Stomach (tissue), 19 donors: Measurements from ENCODE around the gene ZNF14. TPM values are rescaled to one million over a fixed set of nuclear protein-coding genes. Genes with fewer than 3 reads are reported as not detected.
"Not testable (repeated sequence)": the region's sequence is repeated elsewhere in the genome, so short reads cannot be mapped to it uniquely, and the experiment has no call there.

ENCODE experiments used
- DNase-seq, 2 donors: peaks; one replicate each; pipeline versions ENCODE4 v3.0.0 to v3.0.0-alpha.2; 2013 to 2019
- H3K27ac ChIP-seq, 5 donors: fragments of 200-600 bp in 4 of 5; sonication (generic) in 4 of 5; one replicate each; pipeline ENCODE4 v1.5.1; 2013 to 2019; ENCODE audit warnings: mild to moderate bottlenecking in 1 of 5, moderate library complexity in 1 of 5
- H3K27me3 ChIP-seq, 3 donors: fragments of 200-600 bp; sonication (generic); one replicate each; pipeline ENCODE4 v1.5.1; 2017 to 2019; ENCODE audit warnings: mixed run types in 1 of 3
- H3K36me3 ChIP-seq, 4 donors: fragments of 200-600 bp; sonication (generic); 1 replicate in 3 of 4; 2 replicates in 1 of 4; pipeline ENCODE4 v1.5.1; 2016 to 2019
- H3K4me1 ChIP-seq, 4 donors: fragments of 200-600 bp; sonication (generic); one replicate each; pipeline ENCODE4 v1.5.1; 2016 to 2019
- H3K4me3 ChIP-seq, 4 donors: fragments of 200-600 bp; sonication (generic) in 3 of 4; one replicate each; pipeline ENCODE4 v1.5.1; 2016 to 2019; ENCODE audit warnings: mild to moderate bottlenecking in 1 of 4
- H3K9me3 ChIP-seq, 4 donors: fragments of 200-600 bp; sonication (generic); one replicate each; pipeline ENCODE4 v1.5.1; 2016 to 2019
- CTCF ChIP-seq, 7 experiments: fragments of 450-650 bp in 4 of 7; fragments of 200-600 bp in 3 of 7; sonication (generic) in 3 of 7; IDR thresholded peaks; one replicate each; pipeline ENCODE4 v1.5.1; 2016 to 2019; ENCODE audit warnings: antibody characterized with exemption in 7 of 7, control low read depth in 2 of 7, mild to moderate bottlenecking in 1 of 7
- EP300 ChIP-seq: sonication (generic); formaldehyde crosslinking; IDR thresholded peaks from one replicate; pipeline ENCODE4 v1.6.1; 2017; ENCODE audit warnings: antibody characterized with exemption
- POLR2A ChIP-seq, 4 donors: fragments of 450-650 bp; IDR thresholded peaks; one replicate each; pipeline ENCODE4 v1.6.1; 2016; ENCODE audit warnings: antibody characterized with exemption in 4 of 4, control low read depth in 2 of 4, mild to moderate bottlenecking in 1 of 4, moderate library complexity in 1 of 4
- POLR2AphosphoS5 ChIP-seq, 3 donors: sonication (generic); formaldehyde crosslinking; IDR thresholded peaks; one replicate each; pipeline ENCODE4 v1.6.1; 2016; ENCODE audit warnings: antibody characterized with exemption in 3 of 3
- WGBS, 5 donors: extraction: QIAGEN DNeasy Blood & Tissue Kit in 3 of 5; methylation state at CpG; one replicate each; pipeline versions ENCODE4 v1.1.5 to v1.1.7; 2013 to 2018; 5-methylcytosine and 5-hydroxymethylcytosine counted together
- intact Hi-C: fragments of 100-400 bp; cut with DNase I; formaldehyde crosslinking; loops from one replicate; pipeline ENCODE4 v1.15.1; 2023; ENCODE audit warnings: low total_unique reads
- long read RNA-seq, 10 donors: transcript quantifications; one replicate each; lab custom pipeline, GENCODE V29; 2026
- polyA plus RNA-seq, 3 donors: library from polyadenylated mRNA; stranded (reverse); fragments of 200-250 nt; gene quantifications; one replicate each; pipeline ENCODE4 v1.2.3, GENCODE V29; 2013
- total RNA-seq, 5 donors: library from RNA; depleted of rRNA; stranded (reverse); fragments of >200 nt; gene quantifications; one replicate each; pipeline versions ENCODE4 v1.1.0 to v1.2.3, GENCODE V29; 2014 to 2016
- donor health status: healthy with polysubstance abuse.
- donor health status: Bipolar disorder and iron deficiency.
- donor health status: healthy.

The ZNF14 gene
- total RNA-seq (10 to 100 TPM in 1 of 5 donors, 1 to 10 TPM in 2, under 1 TPM in 2; 0.29 to 13.2 (median 7.0) TPM), polyA plus RNA-seq (1 to 10 TPM; 3.1 to 5.0 (median 3.6) TPM)
- long read RNA-seq, donor 1, result 0 reads
- long read RNA-seq, donor 2, result 0 reads
- long read RNA-seq, donor 3, partial matches to known transcripts, result 0 of 2 reads
- long read RNA-seq, donor 3, other reads (novel, unspliced or antisense), result 0 of 2 reads
- long read RNA-seq, donor 4, partial matches to known transcripts, result 0 of 1 reads
- long read RNA-seq, donor 4, other reads (novel, unspliced or antisense), result 0 of 1 reads
- long read RNA-seq, donor 5, partial matches to known transcripts, result 0 of 1 reads
- long read RNA-seq, donor 5, other reads (novel, unspliced or antisense), result 0 of 1 reads
- long read RNA-seq, donor 6, partial matches to known transcripts, result 0 of 3 reads
- long read RNA-seq, donor 6, other reads (novel, unspliced or antisense), result 0 of 3 reads
- long read RNA-seq, donor 7, partial matches to known transcripts, result 0 of 3 reads
- long read RNA-seq, donor 7, other reads (novel, unspliced or antisense), result 0 of 3 reads
- long read RNA-seq, donor 8, partial matches to known transcripts, result 0 of 1 reads
- long read RNA-seq, donor 8, other reads (novel, unspliced or antisense), result 0 of 1 reads
- long read RNA-seq, donor 9, partial matches to known transcripts, result 0 of 3 reads
- long read RNA-seq, donor 9, other reads (novel, unspliced or antisense), result 0 of 3 reads
- long read RNA-seq, donor 10, result 0 reads

GRCh38 chr19:19732579-19733501 lies at the start of gene ZNF14:
Gene ZNF14 (minus strand): TSS chr19:19733112. CDS start chr19:19732958, 154 bp downstream.
- intact Hi-C loops, result no loop called here

GRCh38 chr19:19781791-19782190 lies 48.9 kb upstream of the ZNF14 start:
- Histone ChIP-seq H3K9me3 (peaks cover 0 to 21% (median 2%) of the 10 kb centered on the region in 4 donors), H3K36me3 (peaks cover 0 to 19% (median 17%) of the 10 kb centered on the region in 4 donors), H3K4me1 (peaks cover 10 to 29% (median 20%) of the 10 kb centered on the region in 4 donors)
- H3K4me3 ChIP-seq, intact Hi-C loops, DNase-seq, H3K27me3 ChIP-seq, H3K27ac ChIP-seq: not testable (repeated sequence)
- 80 to 86% (median 83%) methylated on average over 6 of the region's 6 CpGs for WGBS, 5 donors

More at GRCh38 chr19:19732579-19733501, at the start of gene ZNF14:
- 0 to 1% (median 0%) methylated on average over 36 to 61 of the region's 61 CpGs for WGBS, 5 donors
- Histone ChIP-seq H3K4me1 (peaks cover 0 to 15% (median 12%) of the 10 kb centered on the region in 4 donors), H3K27me3 (no peaks in the 10 kb centered on the region), H3K4me3 (peak within 1 kb of the TSS; percentile 86 to 96 (median 90)), H3K36me3 (peaks cover 6 to 34% (median 23%) of the 10 kb centered on the region in 4 donors), H3K9me3 (peaks cover 11 to 34% (median 22%) of the 10 kb centered on the region in 4 donors), H3K27ac (peak within 1 kb of the TSS; percentile 74 to 89 (median 81))
- TF ChIP-seq POLR2AphosphoS5 (IDR thresholded peaks at IDR 0.05), result peak; percentile 83 to 94 (median 88)
- peak in 1 of 4 donors; percentile 79 for TF ChIP-seq POLR2A (IDR thresholded peaks at IDR 0.05)
- no peak for TF ChIP-seq CTCF (IDR thresholded peaks at IDR 0.05)
- TF ChIP-seq EP300, result no peak
- DNase-seq, result peak; percentile 95 to 98

- Histone ChIP-seq H3K9me3 (peaks cover 0 to 7% (median 0%) of the 10 kb centered on the region in 4 donors), H3K27ac (no peak overlapping the region), H3K27me3 (no peaks in the 10 kb centered on the region), H3K4me1 (peaks cover 10 to 41% (median 29%) of the 10 kb centered on the region in 4 donors), H3K4me3 (no peak overlapping the region), H3K36me3 (peaks cover 0 to 6% (median 0%) of the 10 kb centered on the region in 4 donors)
- no peak for TF ChIP-seq EP300
- no peak for TF ChIP-seq POLR2A (IDR thresholded peaks at IDR 0.05)
- no peak for TF ChIP-seq CTCF (IDR thresholded peaks at IDR 0.05)
- TF ChIP-seq POLR2AphosphoS5 (IDR thresholded peaks at IDR 0.05), result no peak
- no peak for DNase-seq
- intact Hi-C loops, result no loop called here
- WGBS, 5 donors, result 78 to 86% (median 82%) methylated on average over 2 of the region's 2 CpGs
Observed at GRCh38 chr19:19778666-19779065, 45.8 kb upstream of the ZNF14 start.

- no peaks in the 10 kb centered on the region for H3K27me3 ChIP-seq
- peaks cover 0 to 6% (median 0%) of the 10 kb centered on the region in 4 donors for H3K36me3 ChIP-seq
- peaks cover 0 to 7% (median 0%) of the 10 kb centered on the region in 4 donors for H3K9me3 ChIP-seq
- TF ChIP-seq CTCF (IDR thresholded peaks at IDR 0.05), result no peak
- DNase-seq, result no peak
- H3K4me3 ChIP-seq, result peak overlapping the region in 2 of 4 donors; percentile 57 to 72
- peaks cover 10 to 41% (median 29%) of the 10 kb centered on the region in 4 donors for H3K4me1 ChIP-seq
- intact Hi-C loops, result no loop called here
- no peak overlapping the region for H3K27ac ChIP-seq
- 68 to 88% (median 85%) methylated on average over 5 of the region's 5 CpGs for WGBS, 5 donors
Observed at GRCh38 chr19:19777692-19778091, 44.8 kb upstream of the ZNF14 start.
